Measurements from ENCODE around the gene IKBIP.

- TF ChIP-seq POLR2A (IDR thresholded peaks at IDR 0.05; ENCODE audit: low read depth, low read length), result no peak
- TF ChIP-seq TAF1 (IDR thresholded peaks at IDR 0.05; ENCODE audit: borderline replicate concordance, low read depth, low read length), result no peak
These were observed 1.0 kb upstream of the IKBIP start for GRCh38 chr12:98645572-98646067.
